ENCODE measurements around the gene TFE3. TPM values are rescaled to one million over a fixed set of nuclear protein-coding genes. Genes with fewer than 3 reads are reported as not detected.
A peak's percentile ranks its signal among the peaks of the same experiment; 100 is the strongest.
"Not testable (repeated sequence)": the region's sequence is repeated elsewhere in the genome, so short reads cannot be mapped to it uniquely, and the experiment has no call there.

Gene TFE3
- total RNA-seq, 1 donor from 2014 or later, result 16.8 TPM

DNA sequence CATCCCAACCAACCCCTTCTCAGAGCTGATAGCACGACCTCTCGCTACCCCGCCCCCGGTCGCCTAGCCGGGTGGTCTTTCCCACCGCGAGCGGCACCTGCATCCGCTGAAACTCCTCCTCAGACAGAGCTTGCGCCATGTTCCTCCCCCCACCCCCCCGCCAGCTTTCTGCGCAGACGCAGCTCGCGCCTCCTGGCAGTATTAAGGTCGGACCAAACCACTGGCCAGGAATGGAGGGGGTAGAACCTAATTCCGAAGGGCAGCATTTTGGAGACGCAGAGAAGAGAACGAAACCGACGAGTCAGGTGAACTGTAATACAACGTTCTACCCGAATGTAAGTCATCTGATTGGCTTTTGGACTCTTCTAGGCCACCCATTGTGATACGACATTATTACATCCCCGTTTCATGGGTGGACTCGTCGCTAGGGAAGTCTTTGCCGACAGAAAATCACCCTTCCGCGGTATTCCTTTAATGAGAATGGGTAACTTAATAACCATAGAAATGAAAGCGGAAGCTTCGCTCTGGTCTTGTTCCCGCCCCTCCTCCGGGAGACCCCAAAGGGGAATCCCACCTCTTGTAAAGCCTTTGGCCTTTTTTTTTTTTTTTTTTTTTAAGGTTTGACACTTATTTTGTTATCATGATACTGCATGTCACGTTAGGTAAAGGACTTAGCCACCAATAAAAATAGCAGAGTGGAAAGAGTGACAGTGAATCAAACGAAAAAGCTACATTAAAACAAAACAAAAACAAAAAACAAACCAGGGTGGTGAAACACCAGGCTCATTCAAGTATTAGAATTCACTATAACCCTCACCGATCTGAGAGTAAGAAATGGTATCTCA is 40.8 kb downstream of the TFE3 start, which contains the start of gene GRIPAP1:
Gene GRIPAP1, minus strand, starts transcription at position 174 of the 845 bp plus-strand sequence. Its CDS starts 35 bp downstream, at position 139.
- DNase-seq (ENCODE audit: low spot score), result peak; percentile 78
- peak; percentile 96 for ATAC-seq

GRCh38 chrX:49001521-49002090 is 41.6 kb downstream of the TFE3 start:
- ATAC-seq (peak; percentile 13), DNase-seq (ENCODE audit: low spot score) (no peak)

DNA sequence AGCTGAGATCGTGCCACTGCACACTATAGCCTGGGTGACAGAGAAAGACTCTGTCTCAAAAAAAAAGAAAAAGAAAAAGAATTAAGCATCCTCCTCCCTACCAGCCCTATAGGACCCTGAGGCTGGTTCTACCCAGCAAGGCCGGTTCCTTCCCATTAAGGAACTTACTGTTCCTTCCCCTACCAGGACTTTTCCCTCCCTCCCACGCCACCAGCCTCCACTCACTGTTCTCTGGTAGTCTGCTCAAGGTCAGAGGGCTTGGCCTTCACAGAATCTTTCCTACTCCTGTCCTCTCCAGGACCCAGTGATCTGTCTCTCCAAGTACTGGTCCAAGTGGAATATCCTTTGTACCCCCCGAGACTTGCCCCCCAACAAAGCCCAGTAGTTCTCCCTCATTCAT is 42.5 kb downstream of the TFE3 start:
- ATAC-seq, result no peak
- no peak for DNase-seq (ENCODE audit: low spot score)

DNA sequence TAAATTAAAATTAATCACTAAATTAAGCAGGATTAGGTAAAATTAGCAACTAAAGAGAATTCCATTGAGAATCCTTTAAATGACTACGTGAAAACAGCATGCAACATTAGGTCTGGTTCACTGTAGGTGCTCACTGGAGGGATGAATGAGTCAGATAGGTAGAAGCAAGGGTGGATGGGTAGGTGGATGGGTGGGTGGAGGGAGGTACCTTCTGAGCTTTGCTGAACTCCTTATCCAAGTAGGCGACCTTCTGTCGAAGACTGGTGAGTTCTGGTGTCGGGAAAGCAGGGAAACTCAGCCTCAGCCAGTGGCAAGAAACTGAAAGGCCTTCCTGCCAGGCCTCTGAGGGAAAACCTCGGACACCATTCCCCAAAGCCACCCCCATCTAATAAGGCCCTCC is 44.1 kb downstream of the TFE3 start:
- DNase-seq (ENCODE audit: low spot score) (no peak), ATAC-seq (no peak)

GRCh38 chrX:48998391-48998790 is 44.8 kb downstream of the TFE3 start:
- ATAC-seq (no peak), DNase-seq (ENCODE audit: low spot score) (no peak)

DNA sequence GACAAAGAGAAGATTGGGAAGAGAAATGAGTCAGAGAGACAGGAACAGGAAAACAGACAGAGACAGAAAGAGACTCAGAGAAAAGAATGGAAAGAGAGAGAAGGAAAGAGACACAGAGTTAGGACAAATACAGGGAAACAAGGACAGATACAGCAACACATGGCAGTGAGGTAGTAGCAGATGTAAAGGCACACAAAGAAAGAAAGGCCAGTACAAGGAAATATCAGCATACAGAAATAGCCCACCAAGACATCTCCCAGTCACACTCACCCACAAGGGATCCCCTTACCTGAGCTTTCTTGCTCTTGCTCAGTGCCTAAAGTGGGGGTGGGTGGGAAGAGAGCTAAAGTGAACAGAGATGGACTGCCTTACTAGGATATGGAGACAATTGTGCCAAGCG is 45.3 kb downstream of the TFE3 start:
- DNase-seq (ENCODE audit: low spot score), result no peak
- ATAC-seq, result no peak

- ATAC-seq, result no peak
- DNase-seq (ENCODE audit: low spot score), result no peak
These were observed 45.7 kb downstream of the TFE3 start for GRCh38 chrX:48997455-48997854.

DNA sequence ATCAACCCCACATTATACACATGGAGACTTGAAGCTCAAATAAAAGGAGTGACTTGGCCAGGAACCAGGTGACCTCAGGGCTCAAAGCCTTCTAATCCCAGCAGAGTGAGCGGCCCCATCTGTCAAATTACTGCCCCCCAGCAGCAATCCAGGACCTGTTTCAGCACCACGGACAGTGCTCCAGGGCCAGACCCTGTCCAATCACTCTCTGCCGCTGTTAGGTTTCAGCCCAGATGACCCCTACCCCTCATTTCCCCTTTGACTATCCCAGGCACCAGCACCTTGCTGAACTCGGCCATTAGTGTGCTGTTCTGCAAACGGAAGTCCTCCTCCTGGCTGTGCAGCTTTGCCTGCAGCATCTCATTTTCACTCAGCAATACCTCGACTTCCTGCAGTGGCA is 46.2 kb downstream of the TFE3 start:
- ATAC-seq, result no peak
- DNase-seq (ENCODE audit: low spot score), result no peak

- ATAC-seq, result no peak
- no peak for DNase-seq (ENCODE audit: low spot score)
These were observed 50.8 kb downstream of the TFE3 start for GRCh38 chrX:48992341-48992740.

DNA sequence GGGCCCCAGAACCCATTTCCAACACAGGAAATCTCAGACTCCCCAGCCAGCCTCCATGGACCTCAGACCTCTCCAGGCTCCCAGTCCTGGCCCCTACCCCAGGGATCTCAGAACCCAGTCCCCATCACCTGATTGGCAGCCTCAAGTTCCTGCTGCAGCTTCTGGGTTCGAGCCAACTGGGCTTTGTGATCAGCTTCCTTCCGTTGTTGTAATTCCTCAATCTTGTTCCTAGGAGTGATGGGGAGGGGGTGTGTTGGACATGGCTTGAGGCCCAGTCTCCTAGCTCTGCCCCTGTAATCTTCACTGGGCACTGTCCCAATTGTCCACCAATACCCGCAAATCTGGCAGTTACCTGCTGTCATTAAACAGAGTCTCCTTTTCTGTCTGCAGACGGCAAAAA is 53.7 kb downstream of the TFE3 start:
- no peak for DNase-seq (ENCODE audit: low spot score)
- no peak for ATAC-seq

DNA sequence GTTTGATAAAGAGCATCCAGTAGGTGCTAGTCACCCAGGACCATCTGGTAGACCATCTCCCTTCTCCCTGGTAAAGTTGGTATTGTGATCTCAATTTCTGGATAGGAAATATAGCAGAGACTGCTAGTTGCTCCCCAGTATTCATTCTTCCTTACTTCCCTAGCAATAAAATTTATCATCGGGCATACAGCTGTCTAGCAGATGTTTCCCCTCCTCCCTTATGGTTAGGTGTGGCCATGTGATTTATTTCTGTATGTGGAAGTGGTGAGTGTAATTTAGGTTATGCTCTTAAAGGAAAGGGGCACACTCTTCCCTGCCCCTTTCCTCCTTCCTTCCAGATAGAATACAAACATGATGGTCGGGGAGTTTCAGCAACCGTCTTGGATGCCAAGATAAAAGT is 59.3 kb downstream of the TFE3 start:
- no peak for DNase-seq (ENCODE audit: low spot score)
- ATAC-seq, result no peak

DNA sequence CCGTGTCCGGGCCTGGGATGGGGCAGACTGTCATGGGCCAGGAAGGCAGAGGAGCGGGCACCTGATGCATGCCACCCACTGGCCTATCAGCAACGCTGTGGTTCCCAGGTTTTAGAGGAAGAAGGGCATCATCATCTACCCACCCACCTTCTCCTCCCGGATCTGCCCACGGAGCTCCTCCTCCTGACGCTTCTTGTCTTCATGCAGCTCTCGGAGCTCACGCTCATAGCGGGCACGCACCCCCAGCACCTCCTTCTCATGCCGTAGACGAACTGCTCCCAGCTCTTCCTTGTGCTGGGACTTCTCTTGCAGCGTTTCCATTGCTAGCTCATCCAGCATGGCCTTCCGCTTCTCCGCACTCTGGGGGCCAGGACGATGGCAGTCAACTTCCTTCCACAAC is 60.1 kb downstream of the TFE3 start:
- DNase-seq (ENCODE audit: low spot score), result no peak

GRCh38 chrX:48981178-48981577 is 62.0 kb downstream of the TFE3 start:
- ATAC-seq, result no peak
- DNase-seq (ENCODE audit: low spot score), result no peak

More for the DNA sequence above, 60.1 kb downstream of the TFE3 start:
- no peak for ATAC-seq

DNA sequence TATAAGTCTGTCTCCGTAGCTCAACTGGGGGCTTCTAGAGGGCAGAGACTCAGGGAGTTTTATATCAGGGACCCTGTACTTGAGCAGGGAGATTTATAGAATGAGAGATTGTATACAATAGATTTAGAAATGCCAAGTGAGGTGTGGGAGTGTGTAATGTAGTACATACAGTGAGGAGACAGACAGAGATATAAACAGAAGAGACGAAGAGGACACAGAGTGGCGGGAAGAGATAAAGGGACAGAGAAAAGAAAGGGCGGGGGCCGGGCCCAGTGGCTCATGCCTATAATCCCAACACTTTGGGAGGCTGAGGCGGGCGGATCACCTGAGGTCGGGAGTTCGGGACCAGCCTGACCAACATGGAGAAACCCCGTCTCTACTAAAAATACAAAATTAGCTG is 62.8 kb downstream of the TFE3 start:
- DNase-seq (ENCODE audit: low spot score); ATAC-seq: not testable (repeated sequence)

Other genes starting within 250 kb of the TFE3 start
- 113 TPM for gene HDAC6, start 241.3 kb downstream of the TFE3 start, total RNA-seq
- gene ERAS, start 216.8 kb downstream of the TFE3 start, total RNA-seq, result not detected
- 0.23 TPM for gene PCSK1N, start 207.7 kb downstream of the TFE3 start, total RNA-seq
- gene TIMM17B, start 145.6 kb downstream of the TFE3 start, total RNA-seq, result 22.8 TPM
- gene PQBP1, start 145.4 kb downstream of the TFE3 start, total RNA-seq, result 31.3 TPM
- 18.7 TPM for gene SLC35A2, start 131.7 kb downstream of the TFE3 start, total RNA-seq
- 3.8 TPM for gene PIM2, start 124.3 kb downstream of the TFE3 start, total RNA-seq
- 21.8 TPM for gene OTUD5, start 85.8 kb downstream of the TFE3 start, total RNA-seq
- 0.68 TPM for gene KCND1, start 71.5 kb downstream of the TFE3 start, total RNA-seq
- gene GRIPAP1, start 41.1 kb downstream of the TFE3 start, total RNA-seq, result 22.7 TPM
- 4.7 TPM for gene CCDC120, start 15.6 kb upstream of the TFE3 start, total RNA-seq
- 5.4 TPM for gene PRAF2, start 30.6 kb upstream of the TFE3 start, total RNA-seq
- gene WDR45, start 36.5 kb upstream of the TFE3 start, total RNA-seq, result 49.4 TPM
- gene GPKOW, start 80.4 kb upstream of the TFE3 start, total RNA-seq, result 11.5 TPM
- gene MAGIX, start 119.4 kb upstream of the TFE3 start, total RNA-seq, result 27.7 TPM
- gene PLP2, start 128.5 kb upstream of the TFE3 start, total RNA-seq, result 11.7 TPM
- 4.5 TPM for gene PRICKLE3, start 143.0 kb upstream of the TFE3 start, total RNA-seq
- gene SYP, start 156.8 kb upstream of the TFE3 start, total RNA-seq, result 0.10 TPM
- gene CACNA1F, start 190.0 kb upstream of the TFE3 start, total RNA-seq, result not detected
- gene CCDC22, start 192.1 kb upstream of the TFE3 start, total RNA-seq, result 9.5 TPM
- 0.65 TPM for gene FOXP3, start 221.4 kb upstream of the TFE3 start, total RNA-seq
- 4.2 TPM for gene PPP1R3F, start 226.4 kb upstream of the TFE3 start, total RNA-seq

Measured in left lobe of liver (tissue), 2 donors.